Natural killer cell (primary cell): Measurements from ENCODE around the gene KDM1A. TPM values are rescaled to one million over a fixed set of nuclear protein-coding genes. Genes with fewer than 3 reads are reported as not detected.

Source experiments
- ATAC-seq, 3 donors: fragments of 150-1000 bp in 2 of 3; fragments of 200-7000 bp in 1 of 3; cut with Tn5 transposase; 1 replicate in 1 of 3; 2 replicates in 2 of 3; pipeline ENCODE4 v1.10.0; 2021; ENCODE audit warnings: mild to moderate bottlenecking in 2 of 3, moderate library complexity in 2 of 3
- DNase-seq, 2 donors: peaks; one replicate each; pipeline versions ENCODE4 v3.0.0 to v3.0.0-alpha.2; 2013 to 2021; ENCODE audit warnings: mixed read lengths in 1 of 2
- H3K27ac ChIP-seq: one replicate; pipeline ENCODE4 v1.5.1; 2013; ENCODE audit warnings: mild to moderate bottlenecking, low read length
- H3K27me3 ChIP-seq: one replicate; pipeline ENCODE4 v1.6.1; 2013; ENCODE audit warnings: low read length; ENCODE audit not compliant: control insufficient read depth, insufficient read depth
- H3K36me3 ChIP-seq: one replicate; pipeline ENCODE4 v1.6.1; 2013; ENCODE audit warnings: low read length; ENCODE audit not compliant: control insufficient read depth, insufficient read depth
- H3K4me1 ChIP-seq: one replicate; pipeline ENCODE4 v1.6.1; 2013; ENCODE audit warnings: low read length; ENCODE audit not compliant: control insufficient read depth, insufficient read depth
- H3K4me3 ChIP-seq: one replicate; pipeline ENCODE4 v1.5.1; 2013; ENCODE audit warnings: low read length
- H3K9me3 ChIP-seq: one replicate; pipeline ENCODE4 v1.6.1; 2013; ENCODE audit warnings: low read length; ENCODE audit not compliant: control insufficient read depth, insufficient read depth
- H3K27ac Mint-ChIP-seq, 2 donors: one replicate each; pipeline ENCODE4 v1.8.0; 2022; ENCODE audit warnings: mild to moderate bottlenecking in 2 of 2, mixed read lengths in 2 of 2, moderate library complexity in 1 of 2
- H3K27me3 Mint-ChIP-seq, 2 donors: one replicate each; pipeline ENCODE4 v1.8.0; 2022; ENCODE audit warnings: low read depth in 2 of 2, mixed read lengths in 2 of 2
- H3K36me3 Mint-ChIP-seq: one replicate; pipeline ENCODE4 v1.8.0; 2022; ENCODE audit warnings: mixed read lengths
- H3K4me1 Mint-ChIP-seq, 2 donors: one replicate each; pipeline ENCODE4 v1.8.0; 2022; ENCODE audit warnings: mixed read lengths in 2 of 2
- H3K4me3 Mint-ChIP-seq: one replicate; pipeline ENCODE4 v1.8.0; 2022; ENCODE audit warnings: mild to moderate bottlenecking, moderate library complexity, mixed read lengths
- H3K9me3 Mint-ChIP-seq, 2 donors: one replicate each; pipeline ENCODE4 v1.8.0; 2022; ENCODE audit warnings: mixed read lengths in 2 of 2
- CTCF ChIP-seq: fragments of 200-600 bp; IDR thresholded peaks from one replicate; pipeline ENCODE4 v1.8.0; 2022; ENCODE audit warnings: antibody characterized with exemption
- WGBS: methylation state at CpG from one replicate; pipeline ENCODE4 v1.1.7; 2013; ENCODE audit warnings: missing lambda C conversion rate; ENCODE audit not compliant: insufficient coverage; 5-methylcytosine and 5-hydroxymethylcytosine counted together
- intact Hi-C: fragments of 100-400 bp; cut with micrococcal nuclease; formaldehyde crosslinking; loops from one replicate; pipeline ENCODE4 v1.14.2; 2022
- total RNA-seq, 4 donors: library from RNA; stranded (reverse); fragments of 120-200 nt in 1 of 4; gene quantifications; one replicate each; pipeline versions ENCODE4 v1.2.3 to v1.2.4, GENCODE V29; 2013 to 2022

KDM1A gene
- total RNA-seq, 3 donors from 2014 or later (not counting 1 experiment from before 2014, with no cell fraction given): 33.0 to 45.4 (median 43.8) TPM

- Histone ChIP-seq H3K27ac (no peak overlapping the region), H3K4me3 (no peak overlapping the region), H3K27me3 (no peaks in the 10 kb centered on the region), H3K9me3 (no peaks in the 10 kb centered on the region), H3K36me3 (no peaks in the 10 kb centered on the region), H3K4me1 (peaks cover 36% of the 10 kb centered on the region)
- DNase-seq (no peak), ATAC-seq (no peak)
- peaks cover 56 to 82% of the 10 kb centered on the region in 2 donors for H3K4me1 Mint-ChIP-seq
- intact Hi-C loops: no loop called here
- no peaks in the 10 kb centered on the region for H3K36me3 Mint-ChIP-seq
- peak overlapping the region; percentile 56 to 76 for H3K27ac Mint-ChIP-seq
- H3K27me3 Mint-ChIP-seq: no peaks in the 10 kb centered on the region
- no CpG with 5 or more reads among the region's 2 CpGs for WGBS
- no peak for TF ChIP-seq CTCF
- no peaks in the 10 kb centered on the region for H3K9me3 Mint-ChIP-seq
- peak overlapping the region; percentile 21 for H3K4me3 Mint-ChIP-seq
Observed at GRCh38 chr1:23116921-23117699, 97.8 kb downstream of the KDM1A start.

GRCh38 chr1:23118407-23118806 lies 99.1 kb downstream of the KDM1A start:
- H3K4me1 ChIP-seq: peaks cover 30% of the 10 kb centered on the region

GRCh38 chr1:23118957-23119792 lies 99.9 kb downstream of the KDM1A start:
- peaks cover 60 to 76% of the 10 kb centered on the region in 2 donors for H3K4me1 Mint-ChIP-seq
- Histone ChIP-seq H3K27me3 (no peaks in the 10 kb centered on the region), H3K27ac (peak overlapping the region; percentile 86), H3K4me1 (peaks cover 29% of the 10 kb centered on the region), H3K36me3 (no peaks in the 10 kb centered on the region), H3K9me3 (no peaks in the 10 kb centered on the region), H3K4me3 (peak overlapping the region; percentile 8)
- peak; percentile 77 to 85 (median 80) for ATAC-seq
- intact Hi-C loops: loop anchor here (1.0 kb wide), 1 partner anchor 19 kb away; no protein-coding TSS in a partner anchor
- peak overlapping the region; percentile 88 to 97 for H3K27ac Mint-ChIP-seq
- TF ChIP-seq CTCF: no peak
- peaks cover 7% of the 10 kb centered on the region for H3K36me3 Mint-ChIP-seq
- 39% methylated on average over 7 of the region's 8 CpGs for WGBS
- peak overlapping the region; percentile 82 for H3K4me3 Mint-ChIP-seq
- no peaks in the 10 kb centered on the region for H3K27me3 Mint-ChIP-seq
- DNase-seq: peak; percentile 57 to 70
- H3K9me3 Mint-ChIP-seq: no peaks in the 10 kb centered on the region

More at GRCh38 chr1:23118407-23118806, 99.1 kb downstream of the KDM1A start:
- ATAC-seq (no peak), DNase-seq (no peak)
- intact Hi-C loops: no loop called here
- Mint-ChIP-seq H3K4me3 (peak overlapping the region; percentile 82), H3K36me3 (no peaks in the 10 kb centered on the region), H3K27ac (peak overlapping the region; percentile 88 to 97), H3K27me3 (no peaks in the 10 kb centered on the region), H3K9me3 (no peaks in the 10 kb centered on the region), H3K4me1 (peaks cover 53 to 77% of the 10 kb centered on the region in 2 donors)
- Histone ChIP-seq H3K9me3 (no peaks in the 10 kb centered on the region), H3K4me3 (no peak overlapping the region), H3K27me3 (no peaks in the 10 kb centered on the region), H3K27ac (peak overlapping the region; percentile 86), H3K36me3 (no peaks in the 10 kb centered on the region)
- no peak for TF ChIP-seq CTCF
